IPS-NIHi11 (cell line): ENCODE results near the gene OBP2B.

Source experiments
- DNase-seq: peaks from one replicate; pipeline ENCODE4 v3.0.0; 2012; ENCODE audit warnings: mixed read lengths, low spot score

OBP2B gene

GRCh38 chr9:133167096-133167730 lies 41.8 kb downstream of the OBP2B start:
- DNase-seq = no peak

GRCh38 chr9:133166392-133166791 lies 42.7 kb downstream of the OBP2B start:
- no peak for DNase-seq

- no peak for DNase-seq
Measured at GRCh38 chr9:133165452-133165730, 43.7 kb downstream of the OBP2B start.

- no peak for DNase-seq
Measured at GRCh38 chr9:133164191-133164590, 44.9 kb downstream of the OBP2B start.

GRCh38 chr9:133163504-133164172 lies 45.4 kb downstream of the OBP2B start, which contains the start of gene GBGT1:
TSS of gene GBGT1 (minus strand) at chr9:133163914. CDS start at chr9:133162412, 1,502 bp downstream.
- DNase-seq = peak; percentile 95

GRCh38 chr9:133162861-133163503 lies 46.1 kb downstream of the OBP2B start:
- peak; percentile 45 for DNase-seq

- DNase-seq = no peak
Measured at GRCh38 chr9:133161547-133161950, 47.5 kb downstream of the OBP2B start.

- peak; percentile 79 for DNase-seq
Measured at GRCh38 chr9:133160742-133161546, 48.1 kb downstream of the OBP2B start.

- DNase-seq = no peak
Measured at GRCh38 chr9:133158695-133159094, 50.4 kb downstream of the OBP2B start.
